ENCODE measurements around the gene MARCHF7. TPM values are rescaled to one million over a fixed set of nuclear protein-coding genes. Genes with fewer than 3 reads are reported as not detected.

MARCHF7 gene
- total RNA-seq, 4 donors from 2014 or later: 86.6 to 129 (median 108) TPM

DNA sequence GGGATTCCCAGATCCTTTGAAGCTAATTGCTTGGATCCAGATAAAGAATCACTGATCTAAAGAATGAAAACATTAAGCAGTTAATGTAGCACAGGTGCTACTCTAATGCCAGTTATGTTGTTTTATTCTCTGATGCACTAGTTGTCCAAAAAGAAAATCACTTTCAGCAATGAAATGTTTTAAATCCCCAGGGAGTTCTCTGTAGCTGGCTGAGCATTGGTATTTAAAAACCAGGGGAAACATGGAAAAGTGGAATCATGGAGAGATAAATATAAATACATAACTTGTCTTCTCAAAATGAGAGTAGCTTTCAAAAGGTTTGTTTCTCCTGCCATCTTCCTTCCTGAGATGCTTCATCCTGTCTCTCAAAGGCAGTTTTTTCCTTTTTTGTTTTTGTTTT, 48.0 kb downstream of the MARCHF7 start:
- ATAC-seq: no peak
- no peak overlapping the region for H3K4me3 ChIP-seq
- peaks cover 0 to 78% of the 10 kb centered on the region in 2 donors for H3K36me3 ChIP-seq
- TF ChIP-seq, protein P1, sequence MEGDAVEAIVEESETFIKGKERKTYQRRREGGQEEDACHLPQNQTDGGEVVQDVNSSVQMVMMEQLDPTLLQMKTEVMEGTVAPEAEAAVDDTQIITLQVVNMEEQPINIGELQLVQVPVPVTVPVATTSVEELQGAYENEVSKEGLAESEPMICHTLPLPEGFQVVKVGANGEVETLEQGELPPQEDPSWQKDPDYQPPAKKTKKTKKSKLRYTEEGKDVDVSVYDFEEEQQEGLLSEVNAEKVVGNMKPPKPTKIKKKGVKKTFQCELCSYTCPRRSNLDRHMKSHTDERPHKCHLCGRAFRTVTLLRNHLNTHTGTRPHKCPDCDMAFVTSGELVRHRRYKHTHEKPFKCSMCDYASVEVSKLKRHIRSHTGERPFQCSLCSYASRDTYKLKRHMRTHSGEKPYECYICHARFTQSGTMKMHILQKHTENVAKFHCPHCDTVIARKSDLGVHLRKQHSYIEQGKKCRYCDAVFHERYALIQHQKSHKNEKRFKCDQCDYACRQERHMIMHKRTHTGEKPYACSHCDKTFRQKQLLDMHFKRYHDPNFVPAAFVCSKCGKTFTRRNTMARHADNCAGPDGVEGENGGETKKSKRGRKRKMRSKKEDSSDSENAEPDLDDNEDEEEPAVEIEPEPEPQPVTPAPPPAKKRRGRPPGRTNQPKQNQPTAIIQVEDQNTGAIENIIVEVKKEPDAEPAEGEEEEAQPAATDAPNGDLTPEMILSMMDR (IDR thresholded peaks at IDR 0.05): no peak
- TF ChIP-seq POLR2AphosphoS5 (IDR thresholded peaks at IDR 0.05): no peak
- TF ChIP-seq EP300 (IDR thresholded peaks at IDR 0.05): no peak
- no peak overlapping the region for H3K27ac ChIP-seq
- no peaks in the 10 kb centered on the region for H3K9me3 ChIP-seq
- no peaks in the 10 kb centered on the region for H3K27me3 ChIP-seq
- H3K4me1 ChIP-seq: peaks cover 0 to 13% (median 0%) of the 10 kb centered on the region in 3 donors

DNA sequence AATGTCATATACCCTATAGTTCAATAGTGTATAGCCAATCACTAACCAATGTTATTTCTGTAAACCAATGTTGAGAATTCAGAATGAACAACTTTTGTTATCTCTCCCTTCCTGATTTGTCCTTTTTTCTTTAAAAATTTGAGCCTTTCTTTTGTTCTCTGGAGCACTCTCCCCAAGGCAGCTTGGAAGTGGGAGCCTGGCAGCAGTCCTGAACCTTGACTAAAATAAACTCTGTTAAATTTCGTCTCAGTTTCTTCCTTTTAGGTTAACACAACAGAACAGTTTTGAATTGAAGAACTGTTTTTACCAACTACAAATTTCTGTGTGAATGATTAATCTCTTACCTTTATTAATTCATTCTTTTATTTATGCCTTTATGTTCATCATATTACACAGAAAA, 49.8 kb downstream of the MARCHF7 start:
- Histone ChIP-seq H3K36me3 (peaks cover 0 to 68% of the 10 kb centered on the region in 2 donors), H3K27me3 (no peaks in the 10 kb centered on the region), H3K9me3 (no peaks in the 10 kb centered on the region), H3K4me1 (peaks cover 0 to 12% (median 0%) of the 10 kb centered on the region in 3 donors), H3K27ac (peak overlapping the region in 1 of 4 donors; percentile 9), H3K4me3 (no peak overlapping the region)
- ATAC-seq: no peak
- TF ChIP-seq EP300 (IDR thresholded peaks at IDR 0.05) (no peak), POLR2AphosphoS5 (IDR thresholded peaks at IDR 0.05) (no peak), POLR2A (IDR thresholded peaks at IDR 0.05) (no peak)
- TF ChIP-seq, protein P1 (IDR thresholded peaks at IDR 0.05): no peak
- 8 to 31% methylated on average over 1 of the region's 1 CpG for WGBS, 2 donors (ENCODE audit: low coverage in 1 of 2)

Other genes starting within 250 kb of the MARCHF7 start
- gene BAZ2B, start 96.0 kb upstream of the MARCHF7 start, total RNA-seq: 100 to 1,000 TPM in 2 of 4 donors, 10 to 100 TPM in 2; 77.9 to 198 (median 113) TPM
- gene CD302, start 85.7 kb downstream of the MARCHF7 start, total RNA-seq: 10 to 100 TPM; 19.0 to 60.0 (median 38.5) TPM
- 1 to 10 TPM in 2 of 4 donors, under 1 TPM in 2; 0.62 to 4.1 (median 1.6) TPM for gene LY75, start 192.2 kb downstream of the MARCHF7 start, total RNA-seq